H9 (cell line): ENCODE measurements around the gene DCTN2. TPM values are rescaled to one million over a fixed set of nuclear protein-coding genes. Genes with fewer than 3 reads are reported as not detected.

Experiments
- DNase-seq: peaks from one replicate; pipeline ENCODE4 v3.0.0-alpha.2; 2017
- H2AFZ ChIP-seq: one replicate; pipeline ENCODE4 v1.6.1; 2013; ENCODE audit warnings: mild to moderate bottlenecking, low read length, control low read depth, moderate library complexity
- H2AK5ac ChIP-seq: 2 replicates; pipeline ENCODE4 v1.6.1; 2013; ENCODE audit warnings: low read length, control low read depth, mixed read lengths; ENCODE audit not compliant: insufficient read length
- H2BK120ac ChIP-seq: one replicate; pipeline ENCODE4 v1.6.1; 2013; ENCODE audit warnings: low read depth, mild to moderate bottlenecking, low read length, control low read depth, inconsistent platforms; ENCODE audit not compliant: poor library complexity, severe bottlenecking
- H2BK12ac ChIP-seq: 2 replicates; pipeline ENCODE4 v1.6.1; 2013; ENCODE audit warnings: low read length, control low read depth, mixed read lengths, low read depth; ENCODE audit not compliant: insufficient read length
- H2BK15ac ChIP-seq: 2 replicates; pipeline ENCODE4 v1.6.1; 2013; ENCODE audit warnings: low read depth, low read length, control low read depth
- H2BK20ac ChIP-seq: one replicate; pipeline ENCODE4 v1.6.1; 2013; ENCODE audit warnings: low read depth, mild to moderate bottlenecking, low read length, control low read depth, inconsistent platforms; ENCODE audit not compliant: poor library complexity, severe bottlenecking
- H2BK5ac ChIP-seq: 2 replicates; pipeline ENCODE4 v1.6.1; 2013; ENCODE audit warnings: low read length, control low read depth, mixed read lengths; ENCODE audit not compliant: insufficient read length
- H3K14ac ChIP-seq: 2 replicates; pipeline ENCODE4 v1.6.1; 2013; ENCODE audit warnings: low read length, control low read depth; ENCODE audit not compliant: insufficient read depth
- H3K18ac ChIP-seq: 2 replicates; pipeline ENCODE4 v1.6.1; 2013; ENCODE audit warnings: low read depth, mild to moderate bottlenecking, mixed read lengths, low read length, control low read depth; ENCODE audit not compliant: insufficient read length
- H3K23ac ChIP-seq: 2 replicates; pipeline ENCODE4 v1.6.1; 2013; ENCODE audit warnings: low read length, control low read depth, mixed read lengths, low read depth; ENCODE audit not compliant: insufficient read length
- H3K23me2 ChIP-seq: 2 replicates; pipeline ENCODE4 v1.6.1; 2013; ENCODE audit warnings: low read depth, mild to moderate bottlenecking, mixed read lengths, low read length, control low read depth; ENCODE audit not compliant: insufficient read length, poor library complexity, severe bottlenecking
- H3K27ac ChIP-seq: 2 replicates; pipeline ENCODE4 v1.5.1; 2013; ENCODE audit warnings: low read length, control low read depth, mixed read lengths, low read depth; ENCODE audit not compliant: insufficient read length
- H3K27me3 ChIP-seq: 2 replicates; pipeline ENCODE4 v1.6.1; 2013; ENCODE audit warnings: low read length, control low read depth, inconsistent platforms; ENCODE audit not compliant: insufficient read depth
- H3K4ac ChIP-seq: 2 replicates; pipeline ENCODE4 v1.6.1; 2013; ENCODE audit warnings: low read depth, mild to moderate bottlenecking, control low read depth, inconsistent platforms, low read length, moderate library complexity
- H3K4me1 ChIP-seq: 2 replicates; pipeline ENCODE4 v1.6.1; 2013; ENCODE audit warnings: low read length, control low read depth, inconsistent platforms; ENCODE audit not compliant: insufficient read depth
- H3K4me2 ChIP-seq: 2 replicates; pipeline ENCODE4 v1.6.1; 2013; ENCODE audit warnings: low read length, control low read depth, mixed read lengths; ENCODE audit not compliant: insufficient read length, insufficient read depth
- H3K56ac ChIP-seq: 2 replicates; pipeline ENCODE4 v1.6.1; 2013; ENCODE audit warnings: low read depth, mild to moderate bottlenecking, mixed read lengths, low read length, control low read depth; ENCODE audit not compliant: insufficient read length
- H3K79me1 ChIP-seq: 2 replicates; pipeline ENCODE4 v1.6.1; 2013; ENCODE audit warnings: low read depth, mild to moderate bottlenecking, moderate library complexity, low read length, control low read depth, inconsistent platforms; ENCODE audit not compliant: insufficient read depth, poor library complexity, severe bottlenecking
- H3K79me2 ChIP-seq: 2 replicates; pipeline ENCODE4 v1.6.1; 2013; ENCODE audit warnings: low read length, control low read depth, inconsistent platforms; ENCODE audit not compliant: insufficient read depth
- H3K9ac ChIP-seq: 2 replicates; pipeline ENCODE4 v1.6.1; 2013; ENCODE audit warnings: low read length, control low read depth, mixed read lengths; ENCODE audit not compliant: insufficient read length; ENCODE audit errors: extremely low read depth
- H3K9me3 ChIP-seq: one replicate; pipeline ENCODE4 v1.6.1; 2013; ENCODE audit warnings: low read depth, low read length, inconsistent platforms; ENCODE audit not compliant: control insufficient read depth
- H3T11ph ChIP-seq: one replicate; pipeline ENCODE4 v1.6.1; 2013; ENCODE audit warnings: mild to moderate bottlenecking, low read length, control low read depth, inconsistent platforms
- H4K20me1 ChIP-seq: one replicate; pipeline ENCODE4 v1.6.1; 2013; ENCODE audit not compliant: control insufficient read depth, insufficient read length, insufficient read depth
- H4K5ac ChIP-seq: 2 replicates; pipeline ENCODE4 v1.6.1; 2013; ENCODE audit warnings: low read depth, mild to moderate bottlenecking, mixed read lengths, low read length, control low read depth; ENCODE audit not compliant: insufficient read length
- H4K8ac ChIP-seq: replicated peaks from 2 replicates; pipeline ENCODE4 v1.6.1; 2013; ENCODE audit warnings: low read length, control low read depth, mixed read lengths, low read depth; ENCODE audit not compliant: insufficient read length
- H4K91ac ChIP-seq: 2 replicates; pipeline ENCODE4 v1.6.1; 2013; ENCODE audit warnings: low read depth, mild to moderate bottlenecking, moderate library complexity, mixed read lengths, low read length, control low read depth; ENCODE audit not compliant: insufficient read length
- H3K27ac Mint-ChIP-seq, 3 experiments: 2 replicates in 2 of 3; 3 replicates in 1 of 3; pipeline ENCODE4 v1.8.0; 2020 to 2021; ENCODE audit warnings: mixed read lengths in 3 of 3, mild to moderate bottlenecking in 1 of 3, moderate library complexity in 1 of 3
- H3K27me3 Mint-ChIP-seq: 2 replicates; pipeline ENCODE4 v1.8.0; 2021; ENCODE audit warnings: low read depth, mild to moderate bottlenecking, moderate library complexity, mixed read lengths
- H3K36me3 Mint-ChIP-seq, 3 experiments: 2 replicates in 2 of 3; 3 replicates in 1 of 3; pipeline ENCODE4 v1.8.0; 2020 to 2021; ENCODE audit warnings: low read depth in 3 of 3, mixed read lengths in 3 of 3; ENCODE audit not compliant: insufficient read depth in 1 of 3
- H3K4me1 Mint-ChIP-seq, 2 experiments: 2 replicates each; pipeline ENCODE4 v1.8.0; 2020; ENCODE audit warnings: mixed read lengths in 2 of 2
- H3K4me3 Mint-ChIP-seq, 2 experiments: 2 replicates in 1 of 2; 3 replicates in 1 of 2; pipeline ENCODE4 v1.8.0; 2020 to 2021; ENCODE audit warnings: mild to moderate bottlenecking in 2 of 2, mixed read lengths in 2 of 2, moderate library complexity in 1 of 2
- H3K9me3 Mint-ChIP-seq, 2 experiments: 2 replicates in 1 of 2; 3 replicates in 1 of 2; pipeline ENCODE4 v1.8.0; 2020; ENCODE audit warnings: mild to moderate bottlenecking in 2 of 2, mixed read lengths in 2 of 2, moderate library complexity in 1 of 2
- CTCF ChIP-seq: fragments of 200-600 bp; sonication (generic); conservative IDR thresholded peaks from 3 replicates; pipeline ENCODE4 v1.8.0; 2021; ENCODE audit warnings: antibody characterized with exemption, mild to moderate bottlenecking
- WGBS: extraction: QIAGEN DNeasy Blood & Tissue Kit; methylation state at CpG from one replicate; pipeline ENCODE4 v1.1.7; 2013; ENCODE audit warnings: missing lambda C conversion rate, low lambda C conversion rate, mixed read lengths; ENCODE audit not compliant: insufficient read length; ENCODE audit errors: extremely low coverage; 5-methylcytosine and 5-hydroxymethylcytosine counted together
- total RNA-seq: library from RNA; stranded (reverse); gene quantifications from 2 replicates; pipeline ENCODE4 v1.2.1, GENCODE V29; 2021

DCTN2 gene
- total RNA-seq, 1 experiment from 2014 or later = 97.7 TPM

- Histone ChIP-seq H3K4me2 (no peak overlapping the region), H3K9ac (no peak overlapping the region), H3K4me1 (peaks cover 2% of the 10 kb centered on the region; the same call in 1 of the 2 replicates), H2BK120ac (no peak overlapping the region), H4K20me1 (no peaks in the 10 kb centered on the region), H2BK12ac (no peak overlapping the region), H2BK15ac (no peak overlapping the region), H2AK5ac (no peak overlapping the region), H3T11ph (no peak overlapping the region), H3K27ac (no peak overlapping the region), H3K79me2 (peaks cover 8% of the 10 kb centered on the region; the same call in 1 of the 2 replicates), H3K4ac (no peak overlapping the region), H3K79me1 (no peaks in the 10 kb centered on the region), H3K56ac (no peak overlapping the region), H2BK20ac (no peak overlapping the region), H4K5ac (no peak overlapping the region), H3K9me3 (no peaks in the 10 kb centered on the region), H2AFZ (no peak overlapping the region), H2BK5ac (no peak overlapping the region), H3K27me3 (no peaks in the 10 kb centered on the region), H4K8ac (no peak overlapping the region), H3K18ac (no peak overlapping the region), H3K23me2 (peaks cover 5% of the 10 kb centered on the region), H3K23ac (no peak overlapping the region), H4K91ac (no peak overlapping the region), H3K14ac (no peak overlapping the region)
- no peak for DNase-seq
- H3K9me3 Mint-ChIP-seq = peaks cover 6% of the 10 kb centered on the region in 2 experiments; a peak in 4 of 5 replicates
- peaks cover 7 to 8% of the 10 kb centered on the region in 2 experiments for H3K4me1 Mint-ChIP-seq
- H3K27me3 Mint-ChIP-seq = no peaks in the 10 kb centered on the region
- TF ChIP-seq CTCF = peak; percentile 41; the same call in 2 of the 3 replicates
- H3K36me3 Mint-ChIP-seq = peaks cover 66 to 76% (median 68%) of the 10 kb centered on the region in 3 experiments
- peak overlapping the region in 1 of 3 experiments; percentile 26; a peak in 2 of 7 replicates for H3K27ac Mint-ChIP-seq
- WGBS = no CpG with 5 or more reads among the region's 15 CpGs
- no peak overlapping the region; a peak in 1 of 5 replicates for H3K4me3 Mint-ChIP-seq
These were observed 55.4 kb downstream of the DCTN2 start for GRCh38 chr12:57491393-57492280.
